GM19023 (cell line): Measurements from ENCODE around the gene DYNC2I2.
"Not testable (repeated sequence)": the region's sequence is repeated elsewhere in the genome, so short reads cannot be mapped to it uniquely, and the experiment has no call there.

Source experiments
- ATAC-seq: cut with Tn5 transposase; IDR thresholded peaks from one replicate; pipeline ENCODE4 v1.9.1; 2021; ENCODE audit warnings: mild to moderate bottlenecking, moderate library complexity; ENCODE audit not compliant: unreplicated experiment

DYNC2I2 gene

GRCh38 chr9:128619779-128620178 is 36.9 kb downstream of the DYNC2I2 start:
- no peak for ATAC-seq

DNA sequence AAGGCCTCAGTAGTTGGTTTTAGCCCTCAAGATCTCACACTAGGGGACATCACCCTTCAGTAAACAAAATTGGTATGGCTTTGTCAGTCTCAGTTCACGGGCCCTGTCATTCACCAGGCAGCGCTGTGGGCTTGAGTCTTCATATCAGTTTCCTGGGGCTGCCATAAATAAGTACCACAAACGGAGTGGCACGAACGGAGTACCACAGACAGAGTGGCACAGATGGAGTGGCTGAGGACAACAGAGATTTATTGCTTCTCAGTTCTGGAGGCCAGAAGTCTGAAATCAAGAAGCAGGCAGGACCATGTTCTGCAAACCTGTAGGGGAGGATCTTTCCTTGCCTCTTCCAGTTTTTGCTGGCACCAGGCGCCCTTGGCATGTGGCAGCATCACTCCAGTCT is 37.5 kb downstream of the DYNC2I2 start:
- ATAC-seq: no peak

DNA sequence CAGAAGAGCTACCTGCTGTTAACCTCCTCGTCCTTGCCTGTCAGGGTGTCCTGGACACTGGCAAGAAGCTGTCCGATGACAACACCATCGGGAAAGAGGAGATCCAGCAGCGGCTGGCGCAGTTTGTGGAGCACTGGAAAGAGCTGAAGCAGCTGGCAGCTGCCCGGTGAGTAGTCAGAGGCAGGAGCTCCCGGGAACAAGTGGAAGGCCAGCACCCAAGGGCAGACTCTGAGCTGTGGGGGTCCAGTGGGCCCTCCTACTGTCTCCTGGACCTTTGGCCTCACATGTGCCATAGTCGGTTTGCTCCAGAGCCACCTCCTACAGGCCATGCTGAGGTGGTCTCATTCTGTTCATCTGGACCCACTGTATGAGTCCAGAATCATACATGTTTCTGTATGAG is 38.7 kb downstream of the DYNC2I2 start:
- no peak for ATAC-seq

DNA sequence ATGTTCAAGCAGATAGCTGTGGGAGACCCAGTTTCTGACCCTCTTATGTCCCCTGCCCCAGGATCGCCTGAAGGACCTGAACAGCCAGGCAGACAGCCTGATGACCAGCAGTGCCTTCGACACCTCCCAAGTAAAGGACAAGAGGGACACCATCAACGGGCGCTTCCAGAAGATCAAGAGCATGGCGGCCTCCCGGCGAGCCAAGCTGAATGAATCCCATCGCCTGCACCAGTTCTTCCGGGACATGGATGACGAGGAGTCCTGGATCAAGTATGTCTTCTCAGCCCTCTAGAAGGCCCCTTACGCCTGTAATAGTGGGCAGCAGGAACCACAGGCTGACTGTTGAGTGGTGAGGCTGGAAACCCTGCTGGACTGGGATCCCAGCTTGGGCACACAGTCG is 41.1 kb downstream of the DYNC2I2 start:
- no peak for ATAC-seq

DNA sequence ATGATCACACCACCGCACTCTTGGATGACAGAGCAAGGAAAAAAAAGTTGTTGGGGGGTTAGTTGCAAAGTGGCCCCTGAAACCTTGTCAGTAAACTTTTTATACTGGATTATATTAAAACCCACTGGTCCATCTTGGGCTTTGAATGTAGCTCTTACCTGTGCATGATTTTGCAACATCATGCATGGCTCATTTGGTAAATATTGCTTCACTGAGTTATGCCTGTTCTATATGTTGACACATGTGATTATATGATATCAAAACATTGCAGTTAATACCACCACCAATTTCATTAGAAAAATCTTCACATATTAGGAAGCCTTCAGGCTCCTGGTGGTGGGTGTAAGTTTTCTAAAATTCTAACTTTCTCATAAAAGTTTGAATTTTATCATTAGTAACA is 41.9 kb downstream of the DYNC2I2 start:
- no peak for ATAC-seq

DNA sequence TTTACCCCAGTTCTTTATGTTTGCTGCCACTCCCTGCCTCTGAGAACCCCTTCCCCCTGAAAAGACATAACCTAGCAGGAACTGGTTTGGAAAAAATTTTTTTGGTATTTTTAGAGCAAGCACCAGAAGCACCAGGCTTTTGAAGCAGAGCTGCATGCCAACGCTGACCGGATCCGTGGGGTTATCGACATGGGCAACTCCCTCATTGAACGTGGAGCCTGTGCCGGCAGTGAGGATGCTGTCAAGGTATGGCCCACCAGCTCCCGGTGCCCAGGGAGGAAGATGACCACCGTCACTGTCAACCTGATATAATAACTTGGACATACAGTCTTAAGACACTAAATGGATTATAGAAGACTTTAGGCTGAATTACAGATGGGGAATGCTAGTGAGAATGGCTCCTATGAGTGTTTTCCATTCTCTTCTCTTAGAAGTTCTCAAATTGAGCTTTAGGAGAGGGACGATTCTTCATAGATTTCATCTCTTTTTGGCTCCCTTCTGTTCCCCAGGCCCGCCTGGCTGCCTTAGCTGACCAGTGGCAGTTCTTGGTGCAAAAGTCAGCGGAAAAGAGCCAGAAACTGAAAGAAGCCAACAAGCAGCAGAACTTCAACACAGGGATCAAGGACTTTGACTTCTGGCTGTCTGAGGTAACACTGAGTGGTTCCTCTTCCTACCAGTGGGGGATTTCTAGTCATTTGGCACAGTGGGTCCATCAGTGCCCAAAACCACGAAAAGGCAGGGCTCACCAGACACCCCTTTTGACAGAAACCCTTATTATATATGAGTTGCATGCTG is 44.9 kb downstream of the DYNC2I2 start:
- no peak for ATAC-seq

- no peak for ATAC-seq
Observed at GRCh38 chr9:128610897-128611296, 45.8 kb downstream of the DYNC2I2 start.

GRCh38 chr9:128607642-128608350 is 48.9 kb downstream of the DYNC2I2 start:
- ATAC-seq: no peak

DNA sequence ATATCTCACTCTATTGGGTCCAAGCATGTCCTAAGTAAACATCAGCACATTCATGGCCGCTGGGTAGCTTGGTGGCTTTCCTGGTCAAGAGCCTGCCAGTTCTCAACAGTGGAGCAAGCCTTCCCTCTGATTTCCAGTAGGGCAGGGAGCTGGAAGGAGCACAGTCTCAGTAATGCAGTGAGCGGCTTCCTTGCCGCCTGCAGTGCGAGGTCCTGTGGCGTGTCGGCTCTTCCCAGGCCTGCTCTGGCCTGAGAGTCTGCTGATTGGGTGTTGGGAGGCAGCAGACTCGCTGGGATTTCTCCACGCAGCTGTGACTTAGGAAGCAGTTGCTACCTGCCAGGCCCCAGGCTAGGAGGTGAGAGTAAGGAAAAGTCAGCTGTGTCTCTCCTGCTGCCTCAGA is 53.0 kb downstream of the DYNC2I2 start:
- no peak for ATAC-seq

- ATAC-seq: no peak
Observed at GRCh38 chr9:128600099-128600498, 56.5 kb downstream of the DYNC2I2 start.

GRCh38 chr9:128595471-128595870 is 61.2 kb downstream of the DYNC2I2 start:
- ATAC-seq: no peak

DNA sequence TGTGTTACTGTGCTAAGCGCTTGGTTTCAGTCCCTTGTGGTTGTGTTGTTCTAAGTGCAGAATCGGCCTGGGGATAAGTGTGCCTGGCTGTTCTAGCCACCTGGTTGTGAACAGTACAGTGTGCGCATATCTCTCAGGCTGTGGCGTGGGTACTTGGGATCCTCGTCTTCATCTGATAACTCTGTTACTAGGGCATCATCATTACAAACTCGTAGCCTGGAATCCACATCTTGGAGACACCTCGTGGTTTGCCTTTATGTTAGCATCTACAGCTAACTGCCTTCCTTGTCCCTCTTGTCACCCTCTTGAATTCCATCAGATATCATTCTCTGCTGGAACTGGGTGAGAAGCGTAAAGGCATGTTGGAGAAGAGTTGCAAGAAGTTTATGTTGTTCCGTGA is 62.8 kb downstream of the DYNC2I2 start:
- no peak for ATAC-seq

GRCh38 chr9:128593039-128593438 is 63.6 kb downstream of the DYNC2I2 start:
- ATAC-seq: no peak

DNA sequence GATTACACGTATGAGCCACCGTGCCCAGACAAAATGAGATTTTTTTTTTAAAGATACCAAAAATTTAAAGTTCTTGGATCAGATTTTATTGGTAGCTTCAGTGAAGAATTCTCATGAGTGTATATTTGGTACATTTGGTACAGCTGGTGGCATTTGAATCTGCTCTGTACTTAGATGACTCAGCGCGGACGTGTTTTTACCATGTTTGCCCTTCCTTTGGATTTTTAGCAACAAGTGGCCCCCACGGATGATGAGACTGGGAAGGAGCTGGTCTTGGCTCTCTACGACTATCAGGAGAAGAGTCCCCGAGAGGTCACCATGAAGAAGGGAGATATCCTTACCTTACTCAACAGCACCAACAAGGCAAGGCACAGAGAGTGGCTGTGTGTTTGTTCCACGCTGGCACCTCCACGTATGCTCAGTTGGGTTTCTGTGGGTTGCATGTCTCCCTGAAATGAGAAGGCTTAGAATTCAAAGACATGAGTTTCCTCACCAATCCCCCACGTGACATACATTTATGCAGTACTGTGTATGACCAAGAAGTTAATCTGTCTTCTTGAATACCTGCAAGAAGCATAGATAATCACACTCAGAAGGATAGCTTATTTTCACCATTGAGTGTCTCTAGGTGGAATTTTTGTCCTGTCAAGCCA is 67.9 kb downstream of the DYNC2I2 start:
- ATAC-seq: no peak

GRCh38 chr9:128587453-128587852 is 69.2 kb downstream of the DYNC2I2 start:
- no peak for ATAC-seq

GRCh38 chr9:128586934-128587333 is 69.7 kb downstream of the DYNC2I2 start:
- not testable (repeated sequence) for ATAC-seq

GRCh38 chr9:128585155-128585554 is 71.5 kb downstream of the DYNC2I2 start:
- not testable (repeated sequence) for ATAC-seq
